DMS 273 (cell line): Measurements from ENCODE around the gene CEP20.

Source experiments
- DNase-seq: peaks from one replicate; lab custom pipeline; 2025; ENCODE audit not compliant: unreplicated experiment; lab: John Stamatoyannopoulos, UW

Gene CEP20

GRCh38 chr16:15835136-15835878 lies 53.1 kb downstream of the CEP20 start:
- no peak for DNase-seq

DNA sequence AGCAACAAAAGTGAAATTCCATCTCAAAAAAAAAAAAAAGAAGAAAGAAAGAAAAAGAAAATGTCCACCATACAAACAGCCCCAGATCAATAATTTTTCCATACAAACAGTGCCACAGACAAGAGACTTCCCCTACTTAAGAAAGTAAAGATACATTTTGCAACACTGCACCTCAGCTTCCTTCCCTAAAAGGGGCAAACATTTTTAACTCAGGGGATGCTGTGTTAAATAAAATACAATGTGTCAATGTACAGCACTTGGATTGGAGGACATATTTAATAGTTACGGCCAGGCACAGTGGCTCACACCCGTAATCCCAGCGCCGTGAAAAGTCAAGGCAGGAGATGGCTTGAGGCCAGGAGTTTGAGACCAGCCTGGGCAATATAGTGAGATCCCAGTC lies 53.9 kb downstream of the CEP20 start:
- DNase-seq = no peak

- no peak for DNase-seq
Measured at GRCh38 chr16:15833541-15833940, 54.9 kb downstream of the CEP20 start.

GRCh38 chr16:15832241-15832640 lies 56.2 kb downstream of the CEP20 start:
- no peak for DNase-seq

- no peak for DNase-seq
Measured at GRCh38 chr16:15830832-15831451, 57.5 kb downstream of the CEP20 start.

GRCh38 chr16:15829460-15829859 lies 58.9 kb downstream of the CEP20 start:
- DNase-seq = peak; percentile 28

DNA sequence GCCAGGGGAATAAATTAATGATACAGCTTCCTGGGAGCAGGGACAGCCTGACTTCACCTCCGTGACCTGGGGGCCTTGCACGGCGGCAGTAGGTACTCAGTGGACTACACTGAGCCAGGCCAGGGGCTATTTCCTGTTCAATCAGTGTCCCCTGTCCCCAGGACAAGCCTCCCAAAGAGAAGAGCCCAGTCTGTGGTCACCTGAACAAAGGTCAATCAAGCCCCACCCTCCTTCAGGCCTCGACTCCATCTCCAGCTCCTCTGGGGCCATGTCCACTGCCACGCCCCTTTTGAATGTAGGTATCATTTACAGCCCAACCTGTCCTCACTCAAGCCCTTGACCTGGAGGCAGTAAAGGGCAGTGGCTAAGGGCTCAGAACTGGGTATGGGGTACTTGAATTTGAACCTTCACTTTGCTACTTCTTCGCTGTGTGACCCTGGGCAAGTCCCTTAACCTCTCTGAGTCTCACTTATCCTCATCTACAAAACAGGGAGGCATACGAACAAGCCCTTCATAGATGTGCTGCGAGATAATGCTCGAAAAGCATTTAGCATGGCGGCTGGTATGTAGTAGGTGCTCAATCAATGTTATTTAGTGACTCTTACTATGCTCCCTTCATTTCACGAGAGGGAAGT lies 60.6 kb downstream of the CEP20 start:
- no peak for DNase-seq

- DNase-seq = no peak
Measured at GRCh38 chr16:15827299-15827698, 61.1 kb downstream of the CEP20 start.

DNA sequence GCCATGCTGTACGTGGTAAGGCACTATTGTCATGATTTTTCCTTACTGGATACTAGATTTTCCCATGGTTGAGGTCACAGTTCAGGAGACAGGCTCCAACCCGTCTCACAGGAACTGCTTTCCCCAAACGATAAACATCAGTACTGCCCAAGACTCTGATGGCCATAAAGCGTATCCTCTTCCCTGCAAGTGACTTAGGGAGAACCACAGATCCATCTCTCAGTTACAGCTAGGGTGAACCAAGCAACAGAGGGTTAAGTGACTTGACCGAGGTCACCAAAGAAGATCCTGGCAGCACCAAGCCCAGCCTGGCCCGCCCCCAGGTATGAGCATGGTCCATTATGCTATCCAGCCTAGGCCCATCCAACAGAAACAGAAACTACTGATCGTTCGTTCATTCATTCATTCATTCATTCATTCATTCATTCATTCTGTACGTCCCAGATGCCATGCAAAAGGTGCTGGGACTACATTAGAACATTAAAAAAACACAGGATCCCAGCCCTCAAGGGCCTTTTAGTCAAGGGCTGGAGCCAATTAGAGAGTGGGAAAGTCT lies 62.6 kb downstream of the CEP20 start:
- DNase-seq = no peak

GRCh38 chr16:15822957-15823356 lies 65.4 kb downstream of the CEP20 start:
- DNase-seq = peak; percentile 81

- DNase-seq = no peak
Measured at GRCh38 chr16:15820837-15821236, 67.6 kb downstream of the CEP20 start.

GRCh38 chr16:15819046-15819445 lies 69.4 kb downstream of the CEP20 start:
- no peak for DNase-seq

GRCh38 chr16:15817446-15817845 lies 71.0 kb downstream of the CEP20 start:
- DNase-seq = no peak

DNA sequence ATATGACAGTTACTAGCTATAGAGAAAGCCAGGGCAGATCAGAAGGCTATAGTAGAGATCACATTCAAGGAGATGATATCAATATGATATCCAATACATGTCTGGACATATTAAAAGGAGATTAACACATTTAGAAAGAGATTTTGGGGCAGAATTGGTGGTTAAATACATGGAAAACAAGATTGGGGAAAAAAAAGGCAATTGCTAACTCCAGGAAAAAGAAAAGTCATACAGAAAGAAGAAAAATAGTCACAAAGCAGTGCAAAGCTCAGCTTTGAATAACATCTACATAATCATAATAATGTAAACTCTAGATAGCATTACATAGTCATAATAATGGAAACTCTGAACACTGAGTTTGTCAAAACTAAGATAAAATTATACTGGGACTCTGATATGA lies 72.2 kb downstream of the CEP20 start:
- no peak for DNase-seq
